Smooth muscle cell (in vitro differentiated cells): ENCODE data around the gene MLN. TPM values are rescaled to one million over a fixed set of nuclear protein-coding genes. Genes with fewer than 3 reads are reported as not detected.

Experiments used
- DNase-seq: peaks from one replicate; lab custom pipeline; 2025; ENCODE audit not compliant: unreplicated experiment; lab: John Stamatoyannopoulos, UW
- H2AFZ ChIP-seq: fragments of 200-600 bp; sonication (generic); 2 replicates; pipeline ENCODE4 v1.6.0; 2016; ENCODE audit warnings: antibody characterized with exemption, low read depth, mild to moderate bottlenecking
- H3F3A ChIP-seq: fragments of 200-600 bp; sonication (generic); 2 replicates; pipeline ENCODE4 v1.6.0; 2017; ENCODE audit warnings: antibody characterized with exemption, low read depth
- H3K27ac ChIP-seq: fragments of 200-600 bp; sonication (generic); 2 replicates; pipeline ENCODE4 v1.5.1; 2016; ENCODE audit warnings: low read depth, mild to moderate bottlenecking
- H3K27me3 ChIP-seq: fragments of 200-600 bp; sonication (generic); 2 replicates; pipeline ENCODE4 v1.6.1; 2016; ENCODE audit warnings: low read depth, mild to moderate bottlenecking
- H3K36me3 ChIP-seq: fragments of 200-600 bp; sonication (generic); 2 replicates; pipeline ENCODE4 v1.5.1; 2016; ENCODE audit warnings: low read depth
- H3K4me1 ChIP-seq: fragments of 200-600 bp; sonication (generic); 2 replicates; pipeline ENCODE4 v1.5.1; 2016; ENCODE audit warnings: low read depth
- H3K4me2 ChIP-seq: fragments of 200-600 bp; sonication (generic); 2 replicates; pipeline ENCODE4 v1.6.0; 2016; ENCODE audit warnings: mild to moderate bottlenecking
- H3K4me3 ChIP-seq: fragments of 200-600 bp; sonication (generic); 2 replicates; pipeline ENCODE4 v1.5.1; 2016; ENCODE audit warnings: mild to moderate bottlenecking
- H3K79me2 ChIP-seq: fragments of 200-600 bp; sonication (generic); 2 replicates; pipeline ENCODE4 v1.6.0; 2016; ENCODE audit warnings: low read depth, mild to moderate bottlenecking
- H3K9ac ChIP-seq: fragments of 200-600 bp; sonication (generic); 2 replicates; pipeline ENCODE4 v1.6.0; 2016; ENCODE audit warnings: low read depth
- H3K9me3 ChIP-seq: fragments of 200-600 bp; sonication (generic); replicated peaks from 2 replicates; pipeline ENCODE4 v1.5.1; 2016; ENCODE audit warnings: low read depth
- H4K20me1 ChIP-seq: fragments of 200-600 bp; sonication (generic); 2 replicates; pipeline ENCODE4 v1.6.0; 2016; ENCODE audit warnings: low read depth
- WGBS: methylation state at CpG from one replicate; pipeline ENCODE4 v1.1.7; 2016; ENCODE audit warnings: low lambda C conversion rate; 5-methylcytosine and 5-hydroxymethylcytosine counted together
- polyA plus RNA-seq: library from polyadenylated mRNA; unstranded; fragments of >200 nt; fragmentation: Nextera tagmentation; extraction: Ambion mirVana; gene quantifications from 2 replicates; pipeline ENCODE4 v1.2.1, GENCODE V29; 2016
- total RNA-seq: library from RNA; depleted of rRNA; stranded (reverse); fragments of >200 nt; gene quantifications from 2 replicates; pipeline ENCODE4 v1.2.3, GENCODE V29; 2014
- TF ChIP-seq, protein P1 (sequence below): fragments of 200-600 bp; sonication (generic); IDR thresholded peaks from 2 replicates; pipeline ENCODE4 v1.5.1; 2017; ENCODE audit warnings: borderline replicate concordance, mild to moderate bottlenecking, antibody characterized with exemption; ENCODE audit not compliant: insufficient read depth, poor library complexity, severe bottlenecking

MLN gene
- total and polyA plus RNA-seq, 2 experiments from 2014 or later: not detected

DNA sequence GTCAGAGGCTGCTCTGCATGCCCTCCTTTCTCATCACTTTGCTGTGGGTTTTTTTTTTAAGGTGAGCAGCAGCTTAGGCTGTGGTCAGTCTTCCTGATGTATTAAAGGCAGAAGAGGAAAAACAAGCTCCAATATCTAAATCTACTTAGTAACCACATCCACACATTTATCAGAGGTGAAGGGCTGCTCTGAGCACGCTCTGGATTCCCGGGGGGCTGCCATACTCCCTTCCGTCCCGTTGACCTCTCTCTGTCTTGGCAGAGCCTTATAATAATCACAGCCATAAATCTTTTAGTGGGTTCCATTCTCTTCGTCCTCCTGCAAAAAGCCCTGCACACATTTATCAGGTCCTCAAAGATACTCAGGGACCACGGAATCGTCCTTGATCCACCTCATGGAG lies 12.2 kb downstream of the MLN start:
- 90% methylated on average over 7 of the region's 7 CpGs for WGBS
- peaks cover 19% of the 10 kb centered on the region for H3K4me1 ChIP-seq

DNA sequence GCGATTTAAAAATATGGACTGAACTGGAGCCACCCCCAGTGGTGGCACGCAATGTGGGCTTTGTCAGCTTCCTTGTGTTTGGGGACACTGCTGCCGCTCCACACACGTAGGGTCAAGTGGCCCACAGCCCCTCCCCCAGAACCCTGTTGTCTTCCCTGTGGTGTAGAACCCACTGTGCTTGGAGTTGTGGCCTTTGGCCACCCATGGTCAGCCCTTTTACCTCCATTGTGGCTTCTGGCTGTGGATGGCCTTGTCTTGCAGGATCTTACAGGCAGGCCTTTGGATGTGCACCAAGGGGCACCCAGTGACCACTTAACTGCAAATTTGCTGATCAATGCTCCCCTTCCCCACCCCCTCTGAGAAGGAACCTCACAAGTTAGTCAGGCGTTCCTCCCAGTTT lies 12.9 kb downstream of the MLN start:
- Histone ChIP-seq H3K9ac (no peak overlapping the region), H3K4me1 (peaks cover 20% of the 10 kb centered on the region), H3K36me3 (no peaks in the 10 kb centered on the region), H4K20me1 (peaks cover 20% of the 10 kb centered on the region), H3K4me2 (no peak overlapping the region), H3F3A (peaks cover 4% of the 10 kb centered on the region), H3K79me2 (peaks cover 18% of the 10 kb centered on the region), H3K4me3 (no peak overlapping the region), H2AFZ (no peak overlapping the region), H3K27me3 (no peaks in the 10 kb centered on the region), H3K27ac (no peak overlapping the region), H3K9me3 (no peaks in the 10 kb centered on the region)
- 96% methylated on average over 5 of the region's 5 CpGs for WGBS
- TF ChIP-seq, protein P1, sequence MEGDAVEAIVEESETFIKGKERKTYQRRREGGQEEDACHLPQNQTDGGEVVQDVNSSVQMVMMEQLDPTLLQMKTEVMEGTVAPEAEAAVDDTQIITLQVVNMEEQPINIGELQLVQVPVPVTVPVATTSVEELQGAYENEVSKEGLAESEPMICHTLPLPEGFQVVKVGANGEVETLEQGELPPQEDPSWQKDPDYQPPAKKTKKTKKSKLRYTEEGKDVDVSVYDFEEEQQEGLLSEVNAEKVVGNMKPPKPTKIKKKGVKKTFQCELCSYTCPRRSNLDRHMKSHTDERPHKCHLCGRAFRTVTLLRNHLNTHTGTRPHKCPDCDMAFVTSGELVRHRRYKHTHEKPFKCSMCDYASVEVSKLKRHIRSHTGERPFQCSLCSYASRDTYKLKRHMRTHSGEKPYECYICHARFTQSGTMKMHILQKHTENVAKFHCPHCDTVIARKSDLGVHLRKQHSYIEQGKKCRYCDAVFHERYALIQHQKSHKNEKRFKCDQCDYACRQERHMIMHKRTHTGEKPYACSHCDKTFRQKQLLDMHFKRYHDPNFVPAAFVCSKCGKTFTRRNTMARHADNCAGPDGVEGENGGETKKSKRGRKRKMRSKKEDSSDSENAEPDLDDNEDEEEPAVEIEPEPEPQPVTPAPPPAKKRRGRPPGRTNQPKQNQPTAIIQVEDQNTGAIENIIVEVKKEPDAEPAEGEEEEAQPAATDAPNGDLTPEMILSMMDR: no peak
- DNase-seq: no peak

More for the DNA sequence above, 12.2 kb downstream of the MLN start:
- Histone ChIP-seq H3K79me2 (peaks cover 11% of the 10 kb centered on the region), H3K27ac (no peak overlapping the region), H3K4me2 (no peak overlapping the region), H3K9me3 (no peaks in the 10 kb centered on the region), H3K4me3 (no peak overlapping the region), H4K20me1 (peaks cover 13% of the 10 kb centered on the region), H3K9ac (no peak overlapping the region), H3F3A (peaks cover 4% of the 10 kb centered on the region), H3K27me3 (no peaks in the 10 kb centered on the region), H3K36me3 (no peaks in the 10 kb centered on the region), H2AFZ (no peak overlapping the region)
- TF ChIP-seq, protein P1: no peak
- no peak for DNase-seq

DNA sequence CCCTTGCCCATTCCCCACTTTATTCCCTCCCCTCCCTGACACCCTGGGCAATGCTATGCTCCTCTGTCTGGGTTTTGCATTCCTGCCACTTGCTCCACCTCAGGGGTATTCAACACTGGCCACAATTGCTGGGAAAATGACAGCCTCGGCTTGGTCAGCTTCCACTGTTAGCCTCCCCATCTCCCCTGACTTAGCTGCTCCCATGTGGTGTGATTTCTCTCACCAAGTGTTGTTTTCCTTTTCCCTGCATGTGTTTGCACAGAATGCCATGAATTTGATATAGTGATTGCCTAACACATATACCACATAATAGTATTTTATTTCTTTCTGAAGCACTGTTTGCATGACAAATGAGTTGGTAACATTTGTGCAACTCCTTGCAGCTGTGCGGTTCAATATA lies 13.4 kb downstream of the MLN start:
- peaks cover 24% of the 10 kb centered on the region for H3K4me1 ChIP-seq
- no peaks in the 10 kb centered on the region for H3K9me3 ChIP-seq
- peaks cover 24% of the 10 kb centered on the region for H3K79me2 ChIP-seq
- WGBS: 83% methylated on average over 2 of the region's 2 CpGs
- TF ChIP-seq, protein P1: no peak
- H3K27me3 ChIP-seq: no peaks in the 10 kb centered on the region
- no peak overlapping the region for H3K4me2 ChIP-seq
- H2AFZ ChIP-seq: no peak overlapping the region
- H3K9ac ChIP-seq: no peak overlapping the region
- DNase-seq: no peak
- peaks cover 25% of the 10 kb centered on the region for H4K20me1 ChIP-seq
- peaks cover 4% of the 10 kb centered on the region for H3F3A ChIP-seq
- H3K4me3 ChIP-seq: no peak overlapping the region
- H3K27ac ChIP-seq: no peak overlapping the region
- H3K36me3 ChIP-seq: no peaks in the 10 kb centered on the region

- H3K27me3 ChIP-seq: no peaks in the 10 kb centered on the region
- peak overlapping the region; percentile 86 for H3K4me2 ChIP-seq
- DNase-seq: no peak
- TF ChIP-seq, protein P1: no peak
- 94% methylated on average over 11 of the region's 11 CpGs for WGBS
- H3K27ac ChIP-seq: peak overlapping the region; percentile 86
- peak overlapping the region; percentile 92 for H2AFZ ChIP-seq
- peaks cover 4% of the 10 kb centered on the region for H3F3A ChIP-seq
- no peaks in the 10 kb centered on the region for H3K9me3 ChIP-seq
- H3K36me3 ChIP-seq: no peaks in the 10 kb centered on the region
- H3K4me1 ChIP-seq: peaks cover 24% of the 10 kb centered on the region
- H3K79me2 ChIP-seq: peaks cover 32% of the 10 kb centered on the region
- peak overlapping the region; percentile 94 for H3K9ac ChIP-seq
- H4K20me1 ChIP-seq: peaks cover 34% of the 10 kb centered on the region
- peak overlapping the region; percentile 95 for H3K4me3 ChIP-seq
Measured at GRCh38 chr6:33789550-33789895, 14.3 kb downstream of the MLN start.
